Measurements from ENCODE around the gene KCTD11.
"Not testable (repeated sequence)": the region's sequence is repeated elsewhere in the genome, so short reads cannot be mapped to it uniquely, and the experiment has no call there.

Gene KCTD11

GRCh38 chr17:7346761-7347614, 5.0 kb upstream of the KCTD11 start:
- DNase-seq (ENCODE audit: low read depth) = no peak

GRCh38 chr17:7347630-7348477, 4.1 kb upstream of the KCTD11 start:
- no peak for DNase-seq (ENCODE audit: low read depth)

- DNase-seq (ENCODE audit: low read depth) = no peak
Observed at GRCh38 chr17:7348478-7349242, 3.3 kb upstream of the KCTD11 start.

GRCh38 chr17:7352503-7352889, 534 bp downstream of the KCTD11 start:
- no peak for DNase-seq (ENCODE audit: low read depth)

- no peak for DNase-seq (ENCODE audit: low read depth)
Observed at GRCh38 chr17:7352910-7353635, 1.1 kb downstream of the KCTD11 start.

- no peak for DNase-seq (ENCODE audit: low read depth)
Observed at GRCh38 chr17:7354262-7354843, 2.4 kb downstream of the KCTD11 start.

- no peak for DNase-seq (ENCODE audit: low read depth)
Observed at GRCh38 chr17:7355053-7355452, 3.1 kb downstream of the KCTD11 start, which contains the start of gene TMEM95. Gene TMEM95, plus strand, starts transcription at chr17:7355156. Its CDS starts 49 bp downstream, at chr17:7355205.

- DNase-seq (ENCODE audit: low read depth) = no peak
Observed at GRCh38 chr17:7355573-7355972, 3.6 kb downstream of the KCTD11 start.

GRCh38 chr17:7356072-7356549, 4.1 kb downstream of the KCTD11 start:
- peak; percentile 76 for DNase-seq (ENCODE audit: low read depth)

GRCh38 chr17:7356756-7357155, 4.8 kb downstream of the KCTD11 start:
- no peak for DNase-seq (ENCODE audit: low read depth)

GRCh38 chr17:7357381-7357780, 5.4 kb downstream of the KCTD11 start:
- no peak for DNase-seq (ENCODE audit: low read depth)

GRCh38 chr17:7361906-7362305, 9.9 kb downstream of the KCTD11 start:
- DNase-seq (ENCODE audit: low read depth) = no peak

GRCh38 chr17:7363311-7363710, 11.3 kb downstream of the KCTD11 start:
- DNase-seq (ENCODE audit: low read depth) = no peak

- DNase-seq (ENCODE audit: low read depth) = not testable (repeated sequence)
Observed at GRCh38 chr17:7365963-7366362, 14.0 kb downstream of the KCTD11 start.

GRCh38 chr17:7367083-7367482, 15.1 kb downstream of the KCTD11 start:
- DNase-seq (ENCODE audit: low read depth) = no peak

- DNase-seq (ENCODE audit: low read depth) = no peak
Observed at GRCh38 chr17:7367918-7368598, 16.1 kb downstream of the KCTD11 start.

- not testable (repeated sequence) for DNase-seq (ENCODE audit: low read depth)
Observed at GRCh38 chr17:7368599-7368994, 16.6 kb downstream of the KCTD11 start.

GRCh38 chr17:7369825-7370224, 17.9 kb downstream of the KCTD11 start:
- no peak for DNase-seq (ENCODE audit: low read depth)

GRCh38 chr17:7370853-7371252, 18.9 kb downstream of the KCTD11 start:
- DNase-seq (ENCODE audit: low read depth) = no peak

GRCh38 chr17:7374353-7374752, 22.4 kb downstream of the KCTD11 start:
- DNase-seq (ENCODE audit: low read depth) = no peak

All from activated T-cell treated with anti-CD3 and anti-CD28 coated beads for 24 hours (primary cell).